Amygdala (tissue), 56 donors: Measurements from ENCODE around the gene PFDN4.

ENCODE experiments used
- DNase-seq, 56 donors: peaks; one replicate each; lab custom pipeline; 2025; lab: John Stamatoyannopoulos, UW

PFDN4 gene

GRCh38 chr20:54207743-54208547 lies at the start of gene PFDN4:
Gene PFDN4, plus strand, starts transcription at chr20:54208087. Its CDS starts 14 bp downstream, at chr20:54208101.
- peak in 54 of 56 donors; percentile 35 to 99 (median 80) for DNase-seq

GRCh38 chr20:54158226-54158625 lies 49.7 kb upstream of the PFDN4 start:
- no peak for DNase-seq

- no peak for DNase-seq
Observed at GRCh38 chr20:54158856-54159418, 49.0 kb upstream of the PFDN4 start.

GRCh38 chr20:54160065-54161007 lies 47.6 kb upstream of the PFDN4 start:
- DNase-seq: no peak

- DNase-seq: no peak
Observed at GRCh38 chr20:54161008-54161820, 46.7 kb upstream of the PFDN4 start.

GRCh38 chr20:54161821-54162149 lies 46.1 kb upstream of the PFDN4 start:
- no peak for DNase-seq

- peak in 3 of 56 donors; percentile 1 to 19 (median 12) for DNase-seq
Observed at GRCh38 chr20:54162378-54163009, 45.4 kb upstream of the PFDN4 start.

- no peak for DNase-seq
Observed at GRCh38 chr20:54163402-54163801, 44.5 kb upstream of the PFDN4 start.

- DNase-seq: no peak
Observed at GRCh38 chr20:54165014-54165413, 42.9 kb upstream of the PFDN4 start.

GRCh38 chr20:54165803-54166202 lies 42.1 kb upstream of the PFDN4 start:
- no peak for DNase-seq

- DNase-seq: no peak
Observed at GRCh38 chr20:54166987-54167662, 40.8 kb upstream of the PFDN4 start.

- no peak for DNase-seq
Observed at GRCh38 chr20:54167909-54168872, 39.7 kb upstream of the PFDN4 start.

GRCh38 chr20:54168961-54169862 lies 38.7 kb upstream of the PFDN4 start:
- DNase-seq: no peak

- DNase-seq: no peak
Observed at GRCh38 chr20:54170026-54170471, 37.8 kb upstream of the PFDN4 start.

- no peak for DNase-seq
Observed at GRCh38 chr20:54170963-54171362, 36.9 kb upstream of the PFDN4 start.

- no peak for DNase-seq
Observed at GRCh38 chr20:54172532-54172855, 35.4 kb upstream of the PFDN4 start.
